Dendritic cell treated with granulocyte-macrophage colony-stimulating factor and Interleukin-4, amounts not matched to agents 40 ng/mL and 50 ng/mL, for 4 days (primary cell): ENCODE results near the gene RFXANK.

Experiments used
- H3K27ac Mint-ChIP-seq: one replicate; pipeline ENCODE4 v1.8.0; 2022; ENCODE audit warnings: mild to moderate bottlenecking, mixed read lengths
- H3K27me3 Mint-ChIP-seq: one replicate; pipeline ENCODE4 v1.8.0; 2022; ENCODE audit warnings: mild to moderate bottlenecking, mixed read lengths
- H3K36me3 Mint-ChIP-seq: one replicate; pipeline ENCODE4 v1.8.0; 2022; ENCODE audit warnings: low read depth, mixed read lengths
- H3K4me1 Mint-ChIP-seq: one replicate; pipeline ENCODE4 v1.8.0; 2022; ENCODE audit warnings: low read depth, mixed read lengths
- H3K4me3 Mint-ChIP-seq: one replicate; pipeline ENCODE4 v1.8.0; 2022; ENCODE audit warnings: mild to moderate bottlenecking, moderate library complexity, mixed read lengths
- H3K9me3 Mint-ChIP-seq: one replicate; pipeline ENCODE4 v1.8.0; 2022; ENCODE audit warnings: mixed read lengths
- intact Hi-C: fragments of 100-400 bp; cut with micrococcal nuclease; formaldehyde crosslinking; loops from one replicate; pipeline ENCODE4 v1.15.0; 2022

RFXANK gene

DNA sequence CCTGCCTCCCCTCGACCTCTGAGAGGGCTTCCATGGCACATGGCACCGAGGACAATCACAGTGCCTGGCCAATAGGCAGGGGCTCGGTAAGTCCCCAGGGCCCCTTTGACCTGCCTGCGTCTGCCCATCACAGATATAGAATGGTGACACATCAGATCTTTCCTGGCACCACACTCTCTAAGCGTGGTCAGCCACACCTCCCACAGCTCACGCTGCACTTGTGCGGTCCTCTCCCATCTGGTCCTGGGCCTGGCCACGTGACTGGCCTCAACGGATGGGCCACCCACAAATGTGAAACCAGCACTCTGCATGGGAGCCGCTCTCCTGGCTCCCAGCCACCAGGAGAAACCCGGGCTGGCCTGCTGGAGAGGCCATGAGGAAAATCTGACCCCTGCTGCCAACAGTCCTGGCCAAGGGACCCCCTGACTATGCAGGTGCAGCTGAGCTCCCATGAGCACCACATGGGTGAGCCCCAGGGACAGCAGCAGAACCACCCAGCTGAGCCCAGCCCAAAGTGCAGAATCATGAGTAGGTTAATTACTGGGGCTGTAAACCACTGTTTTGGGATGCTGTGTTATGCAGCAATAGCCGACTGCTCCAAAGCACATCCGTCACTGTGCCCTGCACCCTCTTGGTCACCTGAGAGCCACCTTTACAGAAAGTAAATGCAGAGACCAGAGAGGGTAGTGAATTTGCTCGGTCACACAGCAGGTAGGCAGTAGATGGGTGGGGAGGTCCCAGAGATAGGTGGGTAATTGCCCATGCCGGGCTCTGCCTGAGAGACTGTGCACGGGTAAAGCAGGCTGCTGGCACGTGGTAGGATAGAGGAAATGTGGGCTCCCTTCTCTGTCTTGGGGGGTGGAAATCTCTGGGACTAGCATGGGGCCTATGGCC is 12.3 kb upstream of the RFXANK start:
- no peaks in the 10 kb centered on the region for H3K27me3 Mint-ChIP-seq
- intact Hi-C loops: no loop called here
- H3K4me3 Mint-ChIP-seq: no peak overlapping the region
- no peaks in the 10 kb centered on the region for H3K4me1 Mint-ChIP-seq
- H3K9me3 Mint-ChIP-seq: no peaks in the 10 kb centered on the region
- no peak overlapping the region for H3K27ac Mint-ChIP-seq
- peaks cover 95% of the 10 kb centered on the region for H3K36me3 Mint-ChIP-seq

DNA sequence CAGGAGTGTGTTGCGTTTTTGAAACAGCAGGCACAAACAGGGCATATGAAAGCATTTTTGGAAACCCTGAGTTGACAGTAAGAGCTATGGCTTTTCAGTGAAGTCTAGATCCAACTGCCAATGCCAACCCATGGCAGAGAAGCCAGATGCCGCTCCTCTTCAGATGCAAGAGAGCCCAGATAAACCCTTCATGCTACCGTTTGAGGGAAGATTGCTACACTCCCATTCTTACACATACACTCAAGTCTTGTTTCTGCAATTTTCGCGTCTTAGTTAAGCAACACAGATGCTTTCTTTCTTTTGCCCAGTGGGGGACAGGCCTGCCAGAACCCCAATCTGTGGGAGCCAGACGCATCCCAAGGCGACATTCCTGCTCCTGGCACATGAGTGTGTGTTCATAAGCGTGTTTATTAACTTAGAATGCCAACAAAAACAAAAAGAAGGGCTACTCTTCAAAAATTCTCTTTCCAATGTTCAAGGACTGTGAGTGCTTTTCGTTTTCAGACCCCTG is 10.5 kb upstream of the RFXANK start:
- Mint-ChIP-seq H3K9me3 (peaks cover 9% of the 10 kb centered on the region), H3K4me3 (no peak overlapping the region), H3K36me3 (peaks cover 95% of the 10 kb centered on the region), H3K27ac (no peak overlapping the region), H3K27me3 (no peaks in the 10 kb centered on the region), H3K4me1 (peaks cover 10% of the 10 kb centered on the region)
- intact Hi-C loops: no loop called here

DNA sequence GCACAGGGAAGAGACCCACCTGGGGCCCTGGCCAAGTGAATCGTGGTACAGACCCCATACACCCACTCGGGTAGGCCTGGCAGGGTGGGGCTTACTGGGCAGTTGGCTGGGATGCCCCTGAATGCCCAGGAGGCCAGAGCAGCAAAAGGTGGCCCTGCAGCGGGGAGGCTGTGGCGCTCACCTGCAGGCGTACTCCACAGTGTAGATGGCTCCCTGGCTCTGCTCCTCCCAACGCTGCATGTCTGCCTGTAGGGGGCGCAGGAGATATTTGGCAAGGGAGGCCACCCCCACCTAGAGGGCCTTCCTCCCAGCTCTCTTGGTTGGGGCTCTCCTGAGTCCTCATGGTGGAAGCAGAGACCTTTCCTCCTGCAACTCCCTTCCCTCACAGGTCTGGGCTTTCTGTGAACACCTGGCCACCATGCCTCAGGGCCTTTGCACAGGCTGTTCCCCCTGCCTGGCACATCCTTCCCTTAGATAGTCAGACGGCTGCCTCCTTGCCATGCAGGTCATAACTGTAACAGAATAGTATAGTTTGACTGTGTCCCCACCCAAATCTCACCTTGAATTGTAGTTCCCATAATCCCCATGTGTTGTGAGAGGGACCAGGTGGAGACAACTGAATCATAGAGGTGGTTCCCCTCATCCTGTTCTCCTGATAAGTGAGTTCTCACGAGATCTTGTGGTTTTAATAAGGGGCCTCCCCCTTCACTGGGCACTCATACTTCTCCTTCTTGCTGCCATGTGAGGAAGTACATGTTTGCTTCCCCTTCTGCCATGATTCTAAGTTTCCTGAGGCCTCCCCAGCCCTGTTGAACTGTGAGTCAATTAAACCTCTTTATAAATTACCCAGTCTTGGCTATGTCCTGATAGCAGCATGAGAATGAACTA is 6.0 kb upstream of the RFXANK start:
- peaks cover 17% of the 10 kb centered on the region for H3K9me3 Mint-ChIP-seq
- peaks cover 88% of the 10 kb centered on the region for H3K36me3 Mint-ChIP-seq
- peak overlapping the region; percentile 46 for H3K27ac Mint-ChIP-seq
- H3K27me3 Mint-ChIP-seq: no peaks in the 10 kb centered on the region
- intact Hi-C loops: no loop called here
- peaks cover 44% of the 10 kb centered on the region for H3K4me1 Mint-ChIP-seq
- H3K4me3 Mint-ChIP-seq: no peak overlapping the region

DNA sequence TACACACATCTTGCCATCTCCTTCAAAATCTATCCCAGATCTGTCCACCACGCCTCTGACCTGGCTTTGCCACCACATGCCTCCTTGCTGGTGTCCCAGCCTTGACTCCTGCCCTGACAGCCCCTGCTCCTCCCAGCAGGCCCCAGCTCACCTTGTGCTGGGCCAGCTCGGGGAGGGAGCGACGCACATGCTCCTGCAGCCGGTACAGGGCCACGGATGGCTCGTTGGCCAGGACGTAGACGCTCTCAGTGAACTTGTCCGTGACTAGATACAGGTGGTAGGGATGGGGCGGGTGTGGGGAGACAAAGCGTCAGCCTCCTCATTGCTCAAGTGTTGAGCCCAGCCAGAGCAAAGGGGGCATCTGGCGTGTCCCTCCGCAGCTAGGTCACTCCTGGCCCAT is 5.3 kb upstream of the RFXANK start:
- Mint-ChIP-seq H3K4me3 (no peak overlapping the region), H3K27me3 (no peaks in the 10 kb centered on the region), H3K27ac (peak overlapping the region; percentile 46), H3K36me3 (peaks cover 86% of the 10 kb centered on the region), H3K4me1 (peaks cover 44% of the 10 kb centered on the region), H3K9me3 (peaks cover 17% of the 10 kb centered on the region)
- intact Hi-C loops: no loop called here

DNA sequence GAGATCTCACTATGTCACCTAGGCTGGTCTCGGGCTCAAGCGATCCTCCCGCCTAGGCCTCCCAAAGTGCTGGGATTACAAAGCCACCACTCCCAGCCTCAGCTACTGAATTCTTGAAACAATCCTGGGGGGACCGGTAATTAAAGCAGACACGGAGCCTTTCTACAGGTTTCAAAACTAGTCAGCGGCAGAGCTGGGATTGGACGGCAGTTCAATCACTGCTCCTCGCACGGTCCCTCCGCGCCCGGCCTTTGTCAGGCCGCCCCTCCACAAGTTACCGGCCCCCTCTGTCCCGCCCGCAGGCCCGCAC is 335 bp upstream of the RFXANK start:
- Mint-ChIP-seq H3K4me3 (peak overlapping the region; percentile 91), H3K36me3 (peaks cover 85% of the 10 kb centered on the region), H3K4me1 (peaks cover 52% of the 10 kb centered on the region), H3K27me3 (no peaks in the 10 kb centered on the region), H3K9me3 (peaks cover 6% of the 10 kb centered on the region), H3K27ac (peak overlapping the region; percentile 99)
- intact Hi-C loops: loop anchor here (1.0 to 2.0 kb wide), 2 partner anchors 12 to 33 kb away; partner anchors contain the start of gene NR2C2AP

DNA sequence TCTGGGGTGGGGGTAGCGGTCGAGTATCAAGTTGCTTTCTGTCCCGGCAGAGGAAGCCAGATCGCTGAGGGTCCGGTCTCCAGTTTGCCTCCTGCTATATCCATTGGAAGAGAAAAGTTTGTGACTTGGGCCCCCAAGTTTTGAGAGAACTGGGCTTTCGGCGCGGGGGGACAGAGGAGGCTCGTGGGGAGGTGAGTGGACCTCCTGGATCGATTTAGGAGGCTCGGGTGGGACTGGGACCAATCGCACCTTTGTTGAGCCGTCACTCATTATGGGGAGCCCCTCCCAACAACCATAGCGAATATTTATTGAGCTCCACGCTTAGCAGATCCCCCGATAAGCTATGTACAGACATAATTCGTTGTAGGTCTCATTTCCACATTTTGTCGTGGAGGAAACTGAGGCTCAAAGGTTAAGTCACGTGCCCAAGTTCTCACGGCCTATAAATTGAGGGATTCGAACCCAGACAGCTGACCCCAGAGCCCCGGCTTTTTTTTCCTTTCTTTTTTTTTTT is 909 bp downstream of the RFXANK start:
- peaks cover 48% of the 10 kb centered on the region for H3K4me1 Mint-ChIP-seq
- intact Hi-C loops: loop anchor here (1.0 to 2.0 kb wide), 2 partner anchors 10 to 32 kb away; partner anchors contain the start of gene NR2C2AP
- peak overlapping the region; percentile 91 for H3K4me3 Mint-ChIP-seq

DNA sequence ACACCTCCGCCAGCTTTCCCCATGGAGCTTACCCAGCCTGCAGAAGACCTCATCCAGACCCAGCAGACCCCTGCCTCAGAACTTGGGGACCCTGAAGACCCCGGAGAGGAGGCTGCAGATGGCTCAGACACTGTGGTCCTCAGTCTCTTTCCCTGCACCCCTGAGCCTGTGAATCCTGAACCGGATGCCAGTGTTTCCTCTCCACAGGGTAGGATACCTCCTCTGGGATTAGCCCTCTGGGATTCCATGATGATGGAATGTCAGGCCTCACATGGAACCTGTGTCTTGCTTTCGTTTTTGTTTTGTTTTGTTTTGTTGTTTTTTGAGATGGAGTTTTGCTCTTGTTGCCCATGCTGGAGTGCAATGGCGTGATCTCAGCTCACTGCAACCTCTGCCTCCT is 1.9 kb downstream of the RFXANK start:
- Mint-ChIP-seq H3K27me3 (no peaks in the 10 kb centered on the region), H3K4me3 (peak overlapping the region; percentile 91), H3K4me1 (peaks cover 44% of the 10 kb centered on the region), H3K27ac (peak overlapping the region; percentile 99), H3K36me3 (peaks cover 86% of the 10 kb centered on the region), H3K9me3 (no peaks in the 10 kb centered on the region)
- intact Hi-C loops: loop anchor here (2.0 kb wide), 1 partner anchor 31 kb away; no protein-coding TSS in a partner anchor

More for the DNA sequence above, 909 bp downstream of the RFXANK start:
- Mint-ChIP-seq H3K9me3 (no peaks in the 10 kb centered on the region), H3K27ac (peak overlapping the region; percentile 99), H3K36me3 (peaks cover 86% of the 10 kb centered on the region), H3K27me3 (no peaks in the 10 kb centered on the region)

DNA sequence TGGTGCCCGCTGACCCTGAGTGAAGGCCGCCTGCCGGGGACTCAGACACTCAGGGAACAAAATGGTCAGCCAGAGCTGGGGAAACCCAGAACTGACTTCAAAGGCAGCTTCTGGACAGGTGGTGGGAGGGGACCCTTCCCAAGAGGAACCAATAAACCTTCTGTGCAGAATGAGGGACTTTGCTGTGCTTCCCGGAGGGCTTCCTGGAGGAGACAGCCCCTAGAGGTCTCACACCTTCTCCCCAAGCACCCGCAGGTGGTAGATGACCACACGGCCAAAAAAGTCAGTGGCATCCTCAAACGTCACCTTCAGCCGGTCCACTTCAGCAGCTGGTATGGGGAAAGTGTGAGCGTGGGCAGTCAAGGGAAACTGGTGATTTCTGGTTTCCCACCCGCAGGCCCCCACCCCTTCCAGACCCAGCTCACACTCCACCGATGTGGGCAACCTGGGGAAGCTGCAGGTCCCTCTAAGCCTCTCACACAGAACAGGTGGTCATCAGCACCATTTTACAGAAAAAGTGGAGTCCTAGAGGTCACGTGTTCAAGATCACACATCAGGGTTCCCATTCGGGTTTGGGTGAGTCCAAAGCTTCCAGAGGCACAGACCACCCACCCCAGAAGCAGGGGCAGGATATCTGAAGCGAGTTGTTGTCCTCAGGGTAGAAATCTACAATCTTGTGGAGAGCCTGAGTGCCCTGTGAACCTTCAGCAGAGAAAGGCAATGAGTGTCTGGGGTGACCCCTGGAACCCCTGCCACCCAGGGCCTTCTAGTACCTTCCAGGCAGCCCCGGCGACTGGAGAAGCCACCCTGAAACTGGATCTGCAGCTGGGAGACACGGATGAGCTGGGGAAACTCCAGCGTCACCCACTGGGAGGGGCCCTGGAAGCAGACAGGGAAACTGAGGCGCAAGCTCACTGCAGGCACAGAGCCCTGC is 9.9 kb downstream of the RFXANK start:
- H3K4me1 Mint-ChIP-seq: peaks cover 32% of the 10 kb centered on the region
- H3K4me3 Mint-ChIP-seq: peak overlapping the region; percentile 83
- peaks cover 49% of the 10 kb centered on the region for H3K36me3 Mint-ChIP-seq
- intact Hi-C loops: no loop called here
- peak overlapping the region; percentile 88 for H3K27ac Mint-ChIP-seq
- peaks cover 18% of the 10 kb centered on the region for H3K27me3 Mint-ChIP-seq
- no peaks in the 10 kb centered on the region for H3K9me3 Mint-ChIP-seq

DNA sequence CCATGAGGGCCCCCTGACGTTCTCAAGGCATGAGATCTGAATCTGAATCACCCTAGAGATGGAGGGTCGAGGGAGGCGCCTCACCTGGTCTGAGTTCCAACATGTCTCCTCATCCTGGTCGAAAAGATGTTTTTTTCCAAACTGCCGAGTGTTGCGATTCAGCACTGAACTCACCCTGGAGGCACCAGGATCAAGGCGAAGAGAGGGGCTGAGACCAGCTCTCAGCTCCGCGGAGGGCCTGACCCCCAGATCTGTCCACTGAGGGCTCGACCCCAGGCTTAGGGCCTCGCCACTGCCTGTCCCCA is 10.6 kb downstream of the RFXANK start:
- peaks cover 42% of the 10 kb centered on the region for H3K36me3 Mint-ChIP-seq
- H3K9me3 Mint-ChIP-seq: no peaks in the 10 kb centered on the region

DNA sequence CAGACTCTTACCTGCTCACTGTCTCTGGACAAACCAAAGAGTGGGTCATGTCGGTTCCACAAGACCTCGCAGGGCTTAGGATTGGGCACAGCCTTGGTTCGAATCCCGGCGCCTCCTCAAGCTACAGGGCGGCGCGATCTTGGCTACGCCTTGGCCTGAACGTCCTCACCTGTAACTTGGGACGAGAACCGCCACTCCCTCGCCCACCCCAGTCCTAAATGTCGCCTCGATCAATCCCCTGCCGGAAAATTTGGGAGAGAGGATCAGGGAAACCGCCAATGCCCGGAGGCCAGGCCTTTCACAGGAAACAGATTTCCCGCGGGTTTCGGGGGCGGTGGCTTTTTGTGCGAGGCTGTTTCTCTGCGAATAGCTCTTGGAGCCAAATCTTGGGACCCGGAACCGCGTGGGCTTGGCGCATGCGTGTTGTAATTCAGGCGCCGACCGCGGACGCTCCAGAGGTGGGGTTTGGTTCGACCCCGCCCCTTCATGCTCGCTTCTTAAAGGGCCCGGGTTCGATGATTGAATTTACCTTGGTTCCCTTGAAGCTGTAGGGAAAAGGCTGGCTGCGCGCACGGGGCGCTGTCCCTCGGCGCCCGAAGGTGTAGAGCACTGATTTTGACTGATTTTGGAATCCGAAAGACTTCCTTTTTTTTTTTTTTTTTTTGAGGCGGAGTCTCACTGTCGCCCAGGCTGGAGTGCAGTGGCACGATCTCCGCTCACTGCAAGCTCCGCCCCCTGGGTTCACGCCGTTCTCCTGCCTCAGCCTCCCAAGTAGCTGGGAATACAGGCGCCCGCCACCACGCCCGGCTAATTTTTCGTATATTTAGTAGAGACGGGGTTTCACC is 11.2 kb downstream of the RFXANK start, which contains the start of gene NR2C2AP:
Gene NR2C2AP (minus strand): TSS at position 403 of the 845 bp plus-strand sequence. CDS start 354 bp downstream, at position 49.
- Mint-ChIP-seq H3K4me1 (peaks cover 40% of the 10 kb centered on the region), H3K36me3 (peaks cover 37% of the 10 kb centered on the region), H3K4me3 (peak within 1 kb of the TSS; percentile 83), H3K27ac (peak within 1 kb of the TSS; percentile 88), H3K9me3 (no peaks in the 10 kb centered on the region), H3K27me3 (peaks cover 20% of the 10 kb centered on the region)
- intact Hi-C loops: loop anchor here (1.0 kb wide), 1 partner anchor 11 kb away; the partner anchor contains the start of genes BORCS8 and RFXANK

More for the DNA sequence above, 10.6 kb downstream of the RFXANK start:
- intact Hi-C loops: loop anchor here (1.0 kb wide), 1 partner anchor 10 kb away; the partner anchor contains the start of genes BORCS8 and RFXANK
- H3K4me1 Mint-ChIP-seq: peaks cover 39% of the 10 kb centered on the region
- peaks cover 18% of the 10 kb centered on the region for H3K27me3 Mint-ChIP-seq
- peak overlapping the region; percentile 83 for H3K4me3 Mint-ChIP-seq
- peak overlapping the region; percentile 88 for H3K27ac Mint-ChIP-seq

DNA sequence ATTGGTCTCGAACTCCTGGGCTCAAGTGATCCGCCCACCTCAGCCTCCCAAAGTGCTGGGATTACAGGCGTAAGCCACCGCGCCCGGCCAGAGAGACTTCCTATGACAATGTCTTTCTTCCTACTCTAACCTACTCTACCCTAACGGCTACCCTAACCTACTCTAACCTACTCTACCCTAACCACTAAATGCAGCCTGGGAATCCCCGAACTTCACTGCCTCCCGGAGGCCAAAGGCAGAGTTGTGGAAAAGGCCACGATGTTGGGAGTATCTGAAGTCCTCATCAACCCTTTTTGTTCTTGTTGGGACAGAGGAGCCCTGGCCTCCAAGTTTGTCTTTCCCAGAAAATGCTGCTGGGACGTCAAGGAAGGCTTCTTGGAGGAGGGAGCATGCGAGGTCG is 12.1 kb downstream of the RFXANK start:
- peaks cover 22% of the 10 kb centered on the region for H3K27me3 Mint-ChIP-seq

More for the DNA sequence above, 12.1 kb downstream of the RFXANK start:
- Mint-ChIP-seq H3K4me1 (peaks cover 37% of the 10 kb centered on the region), H3K4me3 (peak overlapping the region; percentile 83), H3K36me3 (peaks cover 27% of the 10 kb centered on the region), H3K27ac (peak overlapping the region; percentile 23), H3K9me3 (no peaks in the 10 kb centered on the region)
- intact Hi-C loops: no loop called here
